Mesendoderm (in vitro differentiated cells): ENCODE measurements around the gene F2RL1.

ENCODE experiments used
- DNase-seq: peaks from one replicate; pipeline ENCODE4 v3.0.0; 2013
- H2AK5ac ChIP-seq: 2 replicates; pipeline ENCODE4 v1.6.1; 2013; ENCODE audit warnings: low read length, inconsistent platforms
- H2BK120ac ChIP-seq: 2 replicates; pipeline ENCODE4 v1.6.1; 2013; ENCODE audit warnings: low read depth, mild to moderate bottlenecking, low read length, moderate library complexity, mixed read lengths
- H2BK15ac ChIP-seq: replicated peaks from 2 replicates; pipeline ENCODE4 v1.6.1; 2013; ENCODE audit warnings: low read depth, mild to moderate bottlenecking, moderate library complexity
- H2BK5ac ChIP-seq: 2 replicates; pipeline ENCODE4 v1.6.1; 2013; ENCODE audit warnings: low read length, inconsistent platforms
- H3K18ac ChIP-seq: 2 replicates; pipeline ENCODE4 v1.6.1; 2013; ENCODE audit warnings: mild to moderate bottlenecking, low read length, mixed read lengths
- H3K23ac ChIP-seq: one replicate; pipeline ENCODE4 v1.6.1; 2013; ENCODE audit warnings: low read length
- H3K27ac ChIP-seq: 2 replicates; pipeline ENCODE4 v1.5.1; 2013; ENCODE audit warnings: low read depth, mild to moderate bottlenecking, inconsistent platforms, low read length, moderate library complexity
- H3K27me3 ChIP-seq: 2 replicates; pipeline ENCODE4 v1.6.1; 2013; ENCODE audit warnings: low read length, control low read depth, mild to moderate bottlenecking, inconsistent platforms; ENCODE audit not compliant: insufficient read depth, poor library complexity
- H3K36me3 ChIP-seq: 2 replicates; pipeline ENCODE4 v1.6.1; 2013; ENCODE audit warnings: low read length, inconsistent platforms; ENCODE audit not compliant: control insufficient read depth, insufficient read depth
- H3K4ac ChIP-seq: one replicate; pipeline ENCODE4 v1.6.1; 2013; ENCODE audit warnings: low read depth, mild to moderate bottlenecking, low read length, moderate library complexity
- H3K4me1 ChIP-seq: 2 replicates; pipeline ENCODE4 v1.6.1; 2013; ENCODE audit warnings: low read depth, low read length, inconsistent platforms; ENCODE audit not compliant: control insufficient read depth
- H3K4me2 ChIP-seq: 2 replicates; pipeline ENCODE4 v1.6.1; 2013; ENCODE audit warnings: low read length
- H3K4me3 ChIP-seq: 2 replicates; pipeline ENCODE4 v1.5.1; 2013; ENCODE audit warnings: mild to moderate bottlenecking, low read length
- H3K56ac ChIP-seq: one replicate; pipeline ENCODE4 v1.6.1; 2013; ENCODE audit warnings: low read length
- H3K79me1 ChIP-seq: 2 replicates; pipeline ENCODE4 v1.6.1; 2013; ENCODE audit warnings: low read length, inconsistent platforms
- H3K79me2 ChIP-seq: 2 replicates; pipeline ENCODE4 v1.6.1; 2013; ENCODE audit warnings: mild to moderate bottlenecking, low read length; ENCODE audit not compliant: control insufficient read depth, insufficient read depth
- H3K9ac ChIP-seq: 2 replicates; pipeline ENCODE4 v1.6.1; 2013; ENCODE audit warnings: low read length, inconsistent platforms
- H4K5ac ChIP-seq: one replicate; pipeline ENCODE4 v1.6.1; 2013; ENCODE audit warnings: low read length
- H4K8ac ChIP-seq: one replicate; pipeline ENCODE4 v1.6.1; 2013; ENCODE audit warnings: low read depth, mild to moderate bottlenecking, control low read depth, low read length, moderate library complexity
- WGBS: extraction: QIAGEN DNeasy Blood & Tissue Kit; methylation state at CpG from one replicate; pipeline ENCODE4 v1.1.7; 2013; ENCODE audit warnings: low lambda C conversion rate, missing lambda C conversion rate; ENCODE audit not compliant: insufficient coverage; ENCODE audit errors: extremely low coverage; 5-methylcytosine and 5-hydroxymethylcytosine counted together

Gene F2RL1

DNA sequence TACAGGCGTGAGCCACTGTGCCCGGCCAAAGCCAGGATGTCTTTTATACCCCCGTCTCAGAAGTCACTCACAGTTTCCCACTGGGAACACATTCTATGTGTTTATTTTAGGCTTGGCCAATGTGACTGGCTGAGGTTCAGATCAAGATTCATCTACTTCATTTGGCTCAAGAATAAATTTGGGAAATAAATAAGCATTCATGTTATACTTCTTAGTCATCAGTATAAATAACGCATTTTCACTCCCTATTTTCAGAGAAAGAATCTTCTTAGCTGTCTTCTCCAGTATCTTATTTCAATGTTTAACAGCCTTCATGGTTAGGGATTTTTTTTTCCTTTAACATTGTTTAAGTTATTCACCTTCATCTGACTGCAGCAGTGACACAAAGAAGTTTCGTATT lies 42.8 kb downstream of the F2RL1 start:
- Histone ChIP-seq H3K23ac (no peak overlapping the region), H3K4me1 (no peaks in the 10 kb centered on the region), H2AK5ac (no peak overlapping the region), H3K27me3 (no peaks in the 10 kb centered on the region), H2BK5ac (no peak overlapping the region), H4K8ac (no peak overlapping the region), H3K4me3 (no peak overlapping the region), H3K36me3 (no peaks in the 10 kb centered on the region), H2BK120ac (no peak overlapping the region), H3K27ac (no peak overlapping the region), H4K5ac (no peak overlapping the region), H2BK15ac (no peak overlapping the region), H3K56ac (no peak overlapping the region), H3K79me2 (no peaks in the 10 kb centered on the region), H3K4ac (no peak overlapping the region), H3K9ac (no peak overlapping the region), H3K4me2 (no peak overlapping the region), H3K79me1 (no peaks in the 10 kb centered on the region), H3K18ac (no peak overlapping the region)
- WGBS: no CpG with 5 or more reads among the region's 5 CpGs
- DNase-seq: no peak

DNA sequence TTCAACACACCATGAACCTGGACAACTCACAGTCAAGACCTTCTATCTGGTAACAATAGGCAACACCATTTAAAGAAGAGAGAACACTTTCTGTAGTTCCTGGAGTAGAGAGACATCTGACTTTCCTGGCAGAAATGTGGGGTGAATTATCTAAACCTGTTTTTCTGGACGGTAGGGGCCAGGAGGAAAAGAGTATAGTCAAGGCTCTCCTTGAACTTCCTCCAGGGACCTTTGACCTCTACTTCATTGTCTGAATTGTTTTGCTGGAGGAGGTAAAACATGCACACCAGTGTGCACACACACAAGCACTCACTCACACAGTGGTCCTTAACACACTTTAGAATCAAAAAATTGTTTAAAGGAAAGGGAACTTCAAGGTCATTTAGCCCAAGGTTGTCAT lies 44.2 kb downstream of the F2RL1 start:
- Histone ChIP-seq H3K79me1 (no peaks in the 10 kb centered on the region), H3K27ac (no peak overlapping the region), H2BK15ac (no peak overlapping the region)

DNA sequence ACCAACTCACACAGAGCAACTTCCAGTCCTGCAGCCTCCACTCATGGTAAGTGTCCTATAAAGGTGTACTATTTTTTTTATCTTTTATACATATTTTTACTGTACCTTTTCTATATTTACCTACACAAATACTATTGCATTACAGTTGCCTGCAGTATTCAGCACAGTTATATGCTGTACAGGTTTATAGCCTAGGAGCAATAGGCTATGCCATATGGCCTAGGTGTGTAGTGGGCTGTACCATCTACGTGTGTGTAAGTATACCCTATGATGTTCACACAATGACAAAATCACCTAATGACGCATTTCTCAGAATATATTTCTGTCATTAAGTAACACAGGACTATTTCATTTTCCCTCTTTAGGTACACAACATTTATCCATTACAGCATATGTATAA lies 47.7 kb downstream of the F2RL1 start:
- Histone ChIP-seq H3K4me1 (no peaks in the 10 kb centered on the region), H2BK15ac (no peak overlapping the region), H2AK5ac (no peak overlapping the region), H4K5ac (no peak overlapping the region), H2BK120ac (no peak overlapping the region), H3K4ac (no peak overlapping the region), H3K56ac (no peak overlapping the region), H3K9ac (no peak overlapping the region), H3K36me3 (no peaks in the 10 kb centered on the region), H3K4me3 (no peak overlapping the region), H3K79me2 (no peaks in the 10 kb centered on the region), H3K79me1 (no peaks in the 10 kb centered on the region), H2BK5ac (no peak overlapping the region), H4K8ac (no peak overlapping the region), H3K4me2 (no peak overlapping the region), H3K27me3 (no peaks in the 10 kb centered on the region), H3K23ac (no peak overlapping the region), H3K18ac (no peak overlapping the region), H3K27ac (no peak overlapping the region)
- WGBS: no CpG with 5 or more reads among the region's 2 CpGs
- no peak for DNase-seq

More for the DNA sequence above, 44.2 kb downstream of the F2RL1 start:
- Histone ChIP-seq H2BK120ac (no peak overlapping the region), H3K18ac (no peak overlapping the region), H3K23ac (no peak overlapping the region), H2BK5ac (no peak overlapping the region), H3K56ac (no peak overlapping the region), H3K4me1 (no peaks in the 10 kb centered on the region), H3K27me3 (no peaks in the 10 kb centered on the region), H4K8ac (no peak overlapping the region), H4K5ac (no peak overlapping the region), H3K4me2 (no peak overlapping the region), H3K9ac (no peak overlapping the region), H3K36me3 (no peaks in the 10 kb centered on the region), H3K4me3 (no peak overlapping the region), H2AK5ac (no peak overlapping the region), H3K4ac (no peak overlapping the region), H3K79me2 (no peaks in the 10 kb centered on the region)
- WGBS: no CpG with 5 or more reads among the region's 1 CpG
- no peak for DNase-seq

DNA sequence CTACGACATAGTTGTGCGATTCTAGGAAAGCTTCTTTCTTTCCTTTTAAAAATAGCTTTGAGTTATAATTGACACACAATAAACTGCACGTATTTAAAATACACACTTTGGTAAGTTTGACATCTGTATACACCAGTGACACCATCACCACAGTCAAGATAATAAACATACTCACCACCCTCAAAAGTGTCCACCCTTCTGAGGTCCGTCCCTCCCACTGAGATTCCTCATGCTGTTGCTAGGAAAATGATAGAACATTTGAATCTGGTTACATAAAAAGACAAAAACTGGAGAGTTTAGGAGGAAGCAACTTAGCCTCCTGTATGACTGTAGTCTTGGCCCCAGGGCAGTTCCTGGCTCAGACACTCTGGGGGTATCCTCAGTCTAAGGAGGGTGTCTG lies 48.2 kb downstream of the F2RL1 start:
- no peak overlapping the region for H3K56ac ChIP-seq
- H4K5ac ChIP-seq: no peak overlapping the region
- no peaks in the 10 kb centered on the region for H3K4me1 ChIP-seq
- H2AK5ac ChIP-seq: no peak overlapping the region
- no peak overlapping the region for H2BK120ac ChIP-seq
- H3K9ac ChIP-seq: no peak overlapping the region
- no peaks in the 10 kb centered on the region for H3K79me1 ChIP-seq
- WGBS: no CpG with 5 or more reads among the region's 4 CpGs
- H3K79me2 ChIP-seq: no peaks in the 10 kb centered on the region
- no peak overlapping the region for H4K8ac ChIP-seq
- H3K4ac ChIP-seq: no peak overlapping the region
- no peak overlapping the region for H3K18ac ChIP-seq
- no peak overlapping the region for H3K23ac ChIP-seq
- H3K36me3 ChIP-seq: no peaks in the 10 kb centered on the region
- H3K4me2 ChIP-seq: no peak overlapping the region
- no peak for DNase-seq
- H2BK5ac ChIP-seq: no peak overlapping the region
- no peak overlapping the region for H3K4me3 ChIP-seq
- H2BK15ac ChIP-seq: no peak overlapping the region
- H3K27me3 ChIP-seq: no peaks in the 10 kb centered on the region
- no peak overlapping the region for H3K27ac ChIP-seq

DNA sequence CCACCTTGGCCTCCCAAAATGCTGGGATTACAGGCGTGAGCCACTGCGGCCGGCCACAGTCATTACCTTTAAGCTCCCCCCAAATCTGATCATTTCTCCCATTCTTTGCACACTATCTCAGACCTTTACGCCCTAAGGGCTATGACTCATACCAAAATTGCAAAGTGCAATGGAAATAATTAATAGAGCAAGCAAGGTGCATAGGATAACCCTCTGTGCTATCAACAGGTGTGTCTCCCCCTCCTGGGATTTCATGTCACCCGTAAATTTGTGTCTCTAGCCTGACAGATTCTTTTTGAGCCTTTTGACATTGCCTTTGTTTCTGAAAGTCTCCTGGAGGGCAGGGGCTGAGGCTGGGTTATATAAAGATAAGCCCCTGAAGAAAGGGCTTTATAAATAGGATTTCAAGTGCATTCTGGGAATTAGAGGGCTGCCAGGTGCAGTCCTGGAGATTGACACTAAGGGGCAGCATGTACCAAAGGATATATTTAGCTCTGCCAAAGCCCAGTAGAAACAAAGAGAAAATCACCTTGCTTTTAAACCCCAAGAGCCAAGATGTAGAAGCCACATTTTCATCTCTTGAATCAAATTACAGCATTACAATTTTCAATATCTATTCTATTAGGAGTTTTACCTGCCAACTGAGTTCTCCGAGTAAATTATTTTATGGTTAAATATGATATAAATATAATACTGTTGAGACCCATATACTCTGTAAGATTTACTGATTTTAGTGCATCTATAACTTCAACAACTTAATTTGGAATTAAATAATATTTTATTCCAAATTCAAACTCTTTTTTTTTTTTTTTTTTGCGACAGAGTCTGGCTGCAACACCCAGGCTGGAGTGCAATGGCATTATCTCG lies 49.2 kb downstream of the F2RL1 start:
- H3K27me3 ChIP-seq: no peaks in the 10 kb centered on the region
- no peaks in the 10 kb centered on the region for H3K36me3 ChIP-seq
- no peaks in the 10 kb centered on the region for H3K79me2 ChIP-seq
- DNase-seq: peak; percentile 83
- no peak overlapping the region for H2BK15ac ChIP-seq
- no peaks in the 10 kb centered on the region for H3K4me1 ChIP-seq
- no peak overlapping the region for H3K4me2 ChIP-seq
- H2AK5ac ChIP-seq: no peak overlapping the region
- no peak overlapping the region for H2BK5ac ChIP-seq
- no peak overlapping the region for H4K5ac ChIP-seq
- no peak overlapping the region for H3K56ac ChIP-seq
- H3K79me1 ChIP-seq: no peaks in the 10 kb centered on the region
- H3K4ac ChIP-seq: no peak overlapping the region
- no peak overlapping the region for H3K9ac ChIP-seq
- H3K27ac ChIP-seq: no peak overlapping the region
- H2BK120ac ChIP-seq: no peak overlapping the region
- no peak overlapping the region for H4K8ac ChIP-seq
- no peak overlapping the region for H3K4me3 ChIP-seq
- no peak overlapping the region for H3K23ac ChIP-seq
- no CpG with 5 or more reads among the region's 8 CpGs for WGBS
- no peak overlapping the region for H3K18ac ChIP-seq

DNA sequence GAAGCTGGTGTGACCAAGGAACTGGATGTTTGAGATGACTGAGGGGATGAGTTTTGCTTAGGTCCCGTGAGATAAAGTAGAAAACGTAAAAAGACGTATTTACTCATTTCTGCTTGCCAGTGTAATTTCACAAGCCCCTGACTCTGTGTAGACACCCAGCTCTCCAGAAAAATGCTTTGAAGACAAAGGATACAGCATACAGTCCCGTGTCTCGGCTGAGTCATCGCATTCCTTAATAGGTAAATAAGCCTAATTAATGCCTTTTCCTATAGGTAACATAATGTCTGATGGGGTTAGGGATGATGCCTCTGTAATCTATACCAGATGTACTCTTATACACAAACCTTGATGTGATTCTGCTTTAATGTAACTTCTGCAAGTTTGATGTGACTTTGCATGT lies 51.2 kb downstream of the F2RL1 start:
- H3K79me1 ChIP-seq: no peaks in the 10 kb centered on the region
- WGBS: no CpG with 5 or more reads among the region's 6 CpGs
- H2BK5ac ChIP-seq: no peak overlapping the region
- no peak overlapping the region for H4K5ac ChIP-seq
- H3K23ac ChIP-seq: no peak overlapping the region
- peak overlapping the region; percentile 92 for H3K18ac ChIP-seq
- H3K27me3 ChIP-seq: no peaks in the 10 kb centered on the region
- H2AK5ac ChIP-seq: no peak overlapping the region
- no peak overlapping the region for H3K4me2 ChIP-seq
- H4K8ac ChIP-seq: no peak overlapping the region
- no peak overlapping the region for H3K27ac ChIP-seq
- H3K56ac ChIP-seq: peak overlapping the region; percentile 52
- peaks cover 5% of the 10 kb centered on the region for H3K4me1 ChIP-seq
- no peak overlapping the region for H3K9ac ChIP-seq
- H2BK120ac ChIP-seq: peak overlapping the region; percentile 98
- no peaks in the 10 kb centered on the region for H3K79me2 ChIP-seq
- H3K36me3 ChIP-seq: no peaks in the 10 kb centered on the region
- no peak overlapping the region for H3K4ac ChIP-seq
- peak; percentile 67 for DNase-seq
- H3K4me3 ChIP-seq: no peak overlapping the region
- H2BK15ac ChIP-seq: peak overlapping the region; percentile 85
